HCT116 (cell line): Measurements from ENCODE around the gene MYLK4. TPM values are rescaled to one million over a fixed set of nuclear protein-coding genes. Genes with fewer than 3 reads are reported as not detected.

Experiments
- ATAC-seq: fragments of 200-7000 bp; cut with Tn5 transposase; 2 replicates; pipeline ENCODE4 v1.9.1; 2020; ENCODE audit warnings: mild to moderate bottlenecking, moderate library complexity
- BruUV-seq: library from RNA; stranded (reverse); fragments of 400-500 nt; replicated peaks from 2 replicates; lab custom pipeline; 2021; lab: Mats Ljungman, UMichigan
- CTCF ChIA-PET: fragments of 300-600 bp; sonication (Branson Sonifier 250); formaldehyde crosslinking; loops from one replicate; lab custom pipeline; 2021; ENCODE audit warnings: antibody characterized with exemption; lab: Charles Lee
- POLR2A ChIA-PET: fragments of 300-600, 350-600 bp; sonication (Branson Sonifier 250); formaldehyde crosslinking; loops from one replicate; lab custom pipeline; 2021; ENCODE audit warnings: antibody characterized with exemption; lab: Charles Lee
- RAD21 ChIA-PET, 2 experiments: fragments of 300-600 bp; sonication (Branson Sonifier 250); formaldehyde crosslinking; loops; one replicate each; lab custom pipeline; 2023; ENCODE audit warnings: low total read pairs in 2 of 2; ENCODE audit not compliant: uncharacterized antibody in 2 of 2, unreplicated experiment in 2 of 2, low non-redundant PET in 1 of 2; lab: Charles Lee
- DNase-seq: peaks from one replicate; pipeline ENCODE4 v3.0.0-alpha.2; 2010; ENCODE audit warnings: low read depth, low spot score
- H2AFZ ChIP-seq: fragments of 200-600 bp; shearing (Covaris generic), sonication (generic); 2 replicates; pipeline ENCODE4 v1.6.1; 2017; ENCODE audit warnings: low read depth, mixed run types, mixed read lengths, antibody characterized with exemption, low read length; ENCODE audit not compliant: poor library complexity, severe bottlenecking
- H3K27ac ChIP-seq: 2 replicates; pipeline ENCODE4 v1.5.1; 2012; ENCODE audit warnings: low read depth, low read length
- H3K27me3 ChIP-seq: fragments of 200-600 bp; sonication (generic); 2 replicates; pipeline ENCODE4 v1.6.1; 2016; ENCODE audit warnings: mixed run types, low read length, mixed read lengths; ENCODE audit not compliant: insufficient read depth
- H3K36me3 ChIP-seq, 2 experiments: fragments of 200-500 bp in 1 of 2; fragments of 200-600 bp in 1 of 2; sonication (Bioruptor generic) in 1 of 2; sonication (generic) in 1 of 2; 2 replicates each; pipeline versions ENCODE4 v1.5.1 to v1.6.1; 2014 to 2016; ENCODE audit warnings: low read length in 2 of 2, inconsistent platforms in 1 of 2, mixed read lengths in 1 of 2, mixed run types in 1 of 2; ENCODE audit not compliant: insufficient read depth in 2 of 2, control insufficient read depth in 1 of 2
- H3K4me1 ChIP-seq, 2 experiments: fragments of 200-600 bp in 1 of 2; sonication (generic) in 1 of 2; 2 replicates each; pipeline versions ENCODE4 v1.5.1 to v1.6.1; 2012 to 2017; ENCODE audit warnings: low read length in 2 of 2, inconsistent platforms in 1 of 2, mild to moderate bottlenecking in 1 of 2, mixed read lengths in 1 of 2, mixed run types in 1 of 2, moderate library complexity in 1 of 2; ENCODE audit not compliant: insufficient read depth in 2 of 2, control insufficient read depth in 1 of 2
- H3K4me2 ChIP-seq: fragments of 200-600 bp; sonication (generic); 2 replicates; pipeline ENCODE4 v1.6.1; 2017; ENCODE audit warnings: mixed run types, low read length, mixed read lengths
- H3K4me3 ChIP-seq, 2 experiments: fragments of 200-600 bp in 1 of 2; sonication (generic) in 1 of 2; replicated peaks in 1 of 2; 2 replicates each; pipeline ENCODE4 v1.5.1; 2011 to 2016; ENCODE audit warnings: low read length in 2 of 2, control low read depth in 1 of 2, low read depth in 1 of 2, mild to moderate bottlenecking in 1 of 2, mixed read lengths in 1 of 2, mixed run types in 1 of 2
- H3K79me2 ChIP-seq: fragments of 200-600 bp; sonication (generic); 2 replicates; pipeline ENCODE4 v1.6.1; 2017; ENCODE audit warnings: mild to moderate bottlenecking, mixed run types, low read length, moderate library complexity, mixed read lengths; ENCODE audit not compliant: insufficient read depth
- H3K9ac ChIP-seq: fragments of 200-600 bp; sonication (generic); 2 replicates; pipeline ENCODE4 v1.6.1; 2016; ENCODE audit warnings: low read length, mixed read lengths
- H3K9me2 ChIP-seq: fragments of 200-600 bp; sonication (generic), shearing (Covaris generic); 2 replicates; pipeline ENCODE4 v1.6.1; 2017; ENCODE audit warnings: mixed run types, mild to moderate bottlenecking, moderate library complexity; ENCODE audit not compliant: insufficient read depth
- H3K9me3 ChIP-seq, 2 experiments: fragments of 200-500 bp in 1 of 2; fragments of 200-600 bp in 1 of 2; sonication (Bioruptor generic) in 1 of 2; sonication (generic) in 1 of 2; 2 replicates each; pipeline ENCODE4 v1.6.1; 2014 to 2017; ENCODE audit warnings: low read length in 2 of 2, mixed read lengths in 2 of 2, inconsistent platforms in 1 of 2, low read depth in 1 of 2, mild to moderate bottlenecking in 1 of 2, mixed run types in 1 of 2, moderate library complexity in 1 of 2; ENCODE audit not compliant: control insufficient read depth in 1 of 2, insufficient read depth in 1 of 2
- H4K20me1 ChIP-seq: fragments of 200-600 bp; sonication (generic), shearing (Covaris generic); 2 replicates; pipeline ENCODE4 v1.6.1; 2017; ENCODE audit warnings: mixed run types, mild to moderate bottlenecking, moderate library complexity; ENCODE audit not compliant: insufficient read depth
- FOSL1 ChIP-seq: IDR thresholded peaks from 2 replicates; pipeline ENCODE4 v1.6.1; 2012; ENCODE audit warnings: low read depth
- POLR2A ChIP-seq: IDR thresholded peaks from 2 replicates; pipeline ENCODE4 v1.7.0; 2011; ENCODE audit warnings: borderline replicate concordance; ENCODE audit not compliant: insufficient read depth, insufficient read length; ENCODE audit errors: extremely low read depth
- POLR2AphosphoS5 ChIP-seq: IDR thresholded peaks from 2 replicates; pipeline ENCODE4 v1.6.1; 2011; ENCODE audit warnings: mild to moderate bottlenecking, low read depth, low read length, moderate library complexity
- RAD21 ChIP-seq: IDR thresholded peaks from 2 replicates; pipeline ENCODE4 v1.6.1; 2012; ENCODE audit warnings: low read depth, mild to moderate bottlenecking
- intact Hi-C: fragments of 100-400 bp; cut with micrococcal nuclease; formaldehyde crosslinking; loops from 2 replicates; pipeline ENCODE4 v1.10.0; 2022
- total RNA-seq: library from RNA; stranded (reverse); gene quantifications from one replicate; pipeline ENCODE4 v1.2.1, GENCODE V29; 2021; ENCODE audit not compliant: unreplicated experiment
- TF ChIP-seq, protein P1 (sequence below): IDR thresholded peaks from 2 replicates; pipeline ENCODE4 v1.6.1; 2011; ENCODE audit warnings: mild to moderate bottlenecking, low read length, moderate library complexity; ENCODE audit not compliant: insufficient replicate concordance; ENCODE audit errors: extremely low read depth
- TF ChIP-seq, protein P2 (sequence below): IDR thresholded peaks from 2 replicates; pipeline ENCODE4 v1.6.1; 2012; ENCODE audit warnings: low read depth

Gene MYLK4
- total RNA-seq, 1 experiment from 2014 or later: 0.27 TPM

- no peaks in the 10 kb centered on the region for H3K9me2 ChIP-seq
- POLR2A ChIA-PET: no interaction called here
- intact Hi-C loops: loop anchor here (10.0 kb wide), 1 partner anchor 588 kb away; no protein-coding TSS in a partner anchor
- no TSS peak for BruUV-seq
- no peak for ATAC-seq
- H3K27me3 ChIP-seq: 0 out of 2 replicates have a peak, but pooled peaks cover 3% of the 10 kb centered on the region
- H2AFZ ChIP-seq: no peak overlapping the region
- no peak overlapping the region for H3K9ac ChIP-seq
- no peak overlapping the region for H3K27ac ChIP-seq
- H3K4me1 ChIP-seq: peaks cover 0 to 9% of the 10 kb centered on the region in 2 experiments; a peak in 2 of 4 replicates
- H3K9me3 ChIP-seq: no peaks in the 10 kb centered on the region
- RAD21 ChIA-PET: no interaction called here
- CTCF ChIA-PET: interaction anchor here (1.5 kb wide), 1 partner anchor 59 kb away, joined by 8 read pairs; no protein-coding TSS in a partner anchor
- H3K4me2 ChIP-seq: no peak overlapping the region
- no peak overlapping the region for H3K4me3 ChIP-seq
- H3K79me2 ChIP-seq: no peaks in the 10 kb centered on the region
- TF ChIP-seq RAD21 (no peak), FOSL1 (no peak), POLR2AphosphoS5 (no peak), POLR2A (no peak)
- TF ChIP-seq, protein P1, sequence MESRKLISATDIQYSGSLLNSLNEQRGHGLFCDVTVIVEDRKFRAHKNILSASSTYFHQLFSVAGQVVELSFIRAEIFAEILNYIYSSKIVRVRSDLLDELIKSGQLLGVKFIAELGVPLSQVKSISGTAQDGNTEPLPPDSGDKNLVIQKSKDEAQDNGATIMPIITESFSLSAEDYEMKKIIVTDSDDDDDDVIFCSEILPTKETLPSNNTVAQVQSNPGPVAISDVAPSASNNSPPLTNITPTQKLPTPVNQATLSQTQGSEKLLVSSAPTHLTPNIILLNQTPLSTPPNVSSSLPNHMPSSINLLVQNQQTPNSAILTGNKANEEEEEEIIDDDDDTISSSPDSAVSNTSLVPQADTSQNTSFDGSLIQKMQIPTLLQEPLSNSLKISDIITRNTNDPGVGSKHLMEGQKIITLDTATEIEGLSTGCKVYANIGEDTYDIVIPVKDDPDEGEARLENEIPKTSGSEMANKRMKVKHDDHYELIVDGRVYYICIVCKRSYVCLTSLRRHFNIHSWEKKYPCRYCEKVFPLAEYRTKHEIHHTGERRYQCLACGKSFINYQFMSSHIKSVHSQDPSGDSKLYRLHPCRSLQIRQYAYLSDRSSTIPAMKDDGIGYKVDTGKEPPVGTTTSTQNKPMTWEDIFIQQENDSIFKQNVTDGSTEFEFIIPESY: no peak
- TF ChIP-seq, protein P2, sequence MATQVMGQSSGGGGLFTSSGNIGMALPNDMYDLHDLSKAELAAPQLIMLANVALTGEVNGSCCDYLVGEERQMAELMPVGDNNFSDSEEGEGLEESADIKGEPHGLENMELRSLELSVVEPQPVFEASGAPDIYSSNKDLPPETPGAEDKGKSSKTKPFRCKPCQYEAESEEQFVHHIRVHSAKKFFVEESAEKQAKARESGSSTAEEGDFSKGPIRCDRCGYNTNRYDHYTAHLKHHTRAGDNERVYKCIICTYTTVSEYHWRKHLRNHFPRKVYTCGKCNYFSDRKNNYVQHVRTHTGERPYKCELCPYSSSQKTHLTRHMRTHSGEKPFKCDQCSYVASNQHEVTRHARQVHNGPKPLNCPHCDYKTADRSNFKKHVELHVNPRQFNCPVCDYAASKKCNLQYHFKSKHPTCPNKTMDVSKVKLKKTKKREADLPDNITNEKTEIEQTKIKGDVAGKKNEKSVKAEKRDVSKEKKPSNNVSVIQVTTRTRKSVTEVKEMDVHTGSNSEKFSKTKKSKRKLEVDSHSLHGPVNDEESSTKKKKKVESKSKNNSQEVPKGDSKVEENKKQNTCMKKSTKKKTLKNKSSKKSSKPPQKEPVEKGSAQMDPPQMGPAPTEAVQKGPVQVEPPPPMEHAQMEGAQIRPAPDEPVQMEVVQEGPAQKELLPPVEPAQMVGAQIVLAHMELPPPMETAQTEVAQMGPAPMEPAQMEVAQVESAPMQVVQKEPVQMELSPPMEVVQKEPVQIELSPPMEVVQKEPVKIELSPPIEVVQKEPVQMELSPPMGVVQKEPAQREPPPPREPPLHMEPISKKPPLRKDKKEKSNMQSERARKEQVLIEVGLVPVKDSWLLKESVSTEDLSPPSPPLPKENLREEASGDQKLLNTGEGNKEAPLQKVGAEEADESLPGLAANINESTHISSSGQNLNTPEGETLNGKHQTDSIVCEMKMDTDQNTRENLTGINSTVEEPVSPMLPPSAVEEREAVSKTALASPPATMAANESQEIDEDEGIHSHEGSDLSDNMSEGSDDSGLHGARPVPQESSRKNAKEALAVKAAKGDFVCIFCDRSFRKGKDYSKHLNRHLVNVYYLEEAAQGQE: no peak
- DNase-seq: no peak
- no peaks in the 10 kb centered on the region for H4K20me1 ChIP-seq
- H3K36me3 ChIP-seq: no peaks in the 10 kb centered on the region
Measured at GRCh38 chr6:2693231-2693630, 57.5 kb downstream of the MYLK4 start.
